ENCODE results near the gene LRRC14B. TPM values are rescaled to one million over a fixed set of nuclear protein-coding genes. Genes with fewer than 3 reads are reported as not detected.
A peak's percentile ranks its signal among the peaks of the same experiment; 100 is the strongest.
"Not testable (repeated sequence)": the region's sequence is repeated elsewhere in the genome, so short reads cannot be mapped to it uniquely, and the experiment has no call there.

The LRRC14B gene
- total RNA-seq, 4 donors from 2014 or later, result not detected

DNA sequence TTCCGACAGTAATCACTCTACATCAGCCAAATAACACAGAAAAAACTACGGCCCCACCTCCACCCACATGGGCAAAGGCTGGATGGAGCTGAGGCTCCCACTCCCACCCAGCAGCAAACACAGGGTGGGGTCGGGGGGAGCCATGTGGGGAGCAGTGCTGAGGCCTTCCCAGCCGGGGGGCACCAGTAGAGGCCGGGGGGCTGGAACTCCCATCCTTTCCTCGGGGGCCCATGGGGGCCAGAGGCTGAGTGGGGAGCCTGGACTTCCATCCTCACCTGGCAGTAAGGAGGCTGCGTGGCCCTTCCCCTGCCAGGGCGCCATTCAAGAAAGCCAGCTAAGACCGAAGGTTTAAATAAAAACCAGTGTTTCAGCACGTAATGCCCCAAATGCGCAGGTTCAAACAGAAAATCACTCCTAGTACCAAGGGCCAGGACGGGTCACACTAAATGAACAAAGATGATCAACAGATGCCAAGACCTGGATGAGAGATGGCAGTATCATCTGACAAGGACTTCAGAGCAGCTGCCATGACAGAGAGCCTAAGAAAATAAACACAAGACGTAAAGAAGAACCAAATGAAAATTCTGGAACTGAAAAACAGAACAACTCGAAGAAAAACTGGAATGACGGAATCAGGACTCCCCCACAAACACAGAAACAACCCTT, 17.3 kb downstream of the LRRC14B start:
- intact Hi-C loops (cut with DNase I), result no loop called here
- TF ChIP-seq, protein P1, sequence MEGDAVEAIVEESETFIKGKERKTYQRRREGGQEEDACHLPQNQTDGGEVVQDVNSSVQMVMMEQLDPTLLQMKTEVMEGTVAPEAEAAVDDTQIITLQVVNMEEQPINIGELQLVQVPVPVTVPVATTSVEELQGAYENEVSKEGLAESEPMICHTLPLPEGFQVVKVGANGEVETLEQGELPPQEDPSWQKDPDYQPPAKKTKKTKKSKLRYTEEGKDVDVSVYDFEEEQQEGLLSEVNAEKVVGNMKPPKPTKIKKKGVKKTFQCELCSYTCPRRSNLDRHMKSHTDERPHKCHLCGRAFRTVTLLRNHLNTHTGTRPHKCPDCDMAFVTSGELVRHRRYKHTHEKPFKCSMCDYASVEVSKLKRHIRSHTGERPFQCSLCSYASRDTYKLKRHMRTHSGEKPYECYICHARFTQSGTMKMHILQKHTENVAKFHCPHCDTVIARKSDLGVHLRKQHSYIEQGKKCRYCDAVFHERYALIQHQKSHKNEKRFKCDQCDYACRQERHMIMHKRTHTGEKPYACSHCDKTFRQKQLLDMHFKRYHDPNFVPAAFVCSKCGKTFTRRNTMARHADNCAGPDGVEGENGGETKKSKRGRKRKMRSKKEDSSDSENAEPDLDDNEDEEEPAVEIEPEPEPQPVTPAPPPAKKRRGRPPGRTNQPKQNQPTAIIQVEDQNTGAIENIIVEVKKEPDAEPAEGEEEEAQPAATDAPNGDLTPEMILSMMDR (IDR thresholded peaks at IDR 0.05), result no peak
- no peak for TF ChIP-seq POLR2A (IDR thresholded peaks at IDR 0.05)
- H3K36me3 ChIP-seq, result peaks cover 7 to 14% of the 10 kb centered on the region in 2 donors
- H3K4me1 ChIP-seq, result no peaks in the 10 kb centered on the region
- no peak overlapping the region for H3K4me3 ChIP-seq (replicated peaks in 1 of 3)
- WGBS, 2 donors, result 83 to 84% methylated on average over 11 to 14 of the region's 15 CpGs
- no peak overlapping the region for H3K27ac ChIP-seq
- no peak for DNase-seq
- H3K27me3 ChIP-seq, result no peaks in the 10 kb centered on the region
- no peaks in the 10 kb centered on the region for H3K9me3 ChIP-seq

GRCh38 chr5:213803-214395, 22.6 kb downstream of the LRRC14B start:
- Histone ChIP-seq H3K36me3 (no peaks in the 10 kb centered on the region), H3K9me3 (no peaks in the 10 kb centered on the region), H3K27me3 (no peaks in the 10 kb centered on the region), H3K27ac (no peak overlapping the region), H3K4me3 (replicated peaks in 1 of 3) (no peak overlapping the region), H3K4me1 (peaks cover 0 to 4% of the 10 kb centered on the region in 2 donors)
- 95% methylated on average over 12 of the region's 12 CpGs for WGBS, 2 donors
- intact Hi-C loops (cut with DNase I), result no loop called here
- TF ChIP-seq POLR2A (IDR thresholded peaks at IDR 0.05), result no peak
- TF ChIP-seq, protein P1 (IDR thresholded peaks at IDR 0.05), result no peak
- DNase-seq, result no peak

GRCh38 chr5:215256-215655, 24.0 kb downstream of the LRRC14B start:
- H3K9me3 ChIP-seq; H3K4me3 ChIP-seq (replicated peaks in 1 of 3); intact Hi-C loops (cut with DNase I); H3K27me3 ChIP-seq; DNase-seq; H3K36me3 ChIP-seq; H3K27ac ChIP-seq: not testable (repeated sequence)
- H3K4me1 ChIP-seq, result peaks cover 0 to 12% of the 10 kb centered on the region in 2 donors
- WGBS, 2 donors, result 75 to 83% methylated on average over 1 to 2 of the region's 2 CpGs

DNA sequence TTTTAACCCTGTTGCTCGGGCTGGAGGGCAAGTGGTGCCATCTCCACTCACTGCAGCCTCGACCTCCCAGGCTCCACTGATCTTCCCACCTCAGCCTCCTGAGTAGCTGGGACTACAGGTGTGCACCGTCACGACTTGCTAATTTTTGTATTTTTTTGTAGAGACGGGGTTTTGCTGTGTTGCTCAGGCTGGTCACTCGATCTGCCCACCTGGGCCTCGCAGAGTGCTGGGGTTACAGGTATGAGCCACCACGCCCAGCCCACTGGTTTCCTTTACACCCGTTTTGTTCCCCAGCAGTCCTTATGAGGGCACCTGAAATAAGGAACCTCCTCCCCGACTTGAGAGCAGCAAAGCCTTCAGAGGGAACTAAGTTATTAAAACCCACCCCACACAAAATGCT, 24.8 kb downstream of the LRRC14B start:
- H3K4me3 ChIP-seq (replicated peaks in 1 of 3); H3K27ac ChIP-seq; intact Hi-C loops (cut with DNase I); DNase-seq; H3K36me3 ChIP-seq; H3K9me3 ChIP-seq; H3K27me3 ChIP-seq: not testable (repeated sequence)
- WGBS, 2 donors, result 94 to 98% methylated on average over 5 to 9 of the region's 10 CpGs
- H3K4me1 ChIP-seq, result peaks cover 3 to 15% of the 10 kb centered on the region in 2 donors

GRCh38 chr5:217494-218456, 26.5 kb downstream of the LRRC14B start, which contains the start of the genes CCDC127 and SDHA:
CCDC127 (minus strand) TSS chr5:218153; CDS start chr5:216849, 1,304 bp downstream.
SDHA (plus strand) TSS chr5:218320; CDS start chr5:218356, 36 bp downstream.
- intact Hi-C loops (cut with DNase I); H3K36me3 ChIP-seq; H3K9me3 ChIP-seq; H3K27me3 ChIP-seq: not testable (repeated sequence)
- peak; percentile 67 to 96 for TF ChIP-seq POLR2A (IDR thresholded peaks at IDR 0.05)
- TF ChIP-seq, protein P1 (IDR thresholded peaks at IDR 0.05), result peak in 2 of 6 experiments; percentile 23 to 35
- 2 to 3% methylated on average over 24 to 27 of the region's 75 CpGs for WGBS, 2 donors
- peak; percentile 96 to 97 for DNase-seq
- peak within 1 kb of the TSS; percentile 70 to 87 (median 71) for H3K27ac ChIP-seq
- peak within 1 kb of the TSS; percentile 79 to 83 (median 81) for H3K4me3 ChIP-seq (replicated peaks in 1 of 3)
- peaks cover 3 to 15% of the 10 kb centered on the region in 2 donors for H3K4me1 ChIP-seq

Data from thyroid gland (tissue), 4 donors.